HG03457 (cell line): ENCODE data around the gene CUL4A.

ENCODE experiments used
- ATAC-seq: cut with Tn5 transposase; IDR thresholded peaks from one replicate; pipeline ENCODE4 v1.9.1; 2021; ENCODE audit warnings: moderate number of reproducible peaks; ENCODE audit not compliant: unreplicated experiment

Gene CUL4A

GRCh38 chr13:113207890-113208420, 1.5 kb upstream of the CUL4A start:
- ATAC-seq, result peak; percentile 9

GRCh38 chr13:113208421-113209335, 735 bp upstream of the CUL4A start, which contains the start of gene PCID2:
PCID2 (minus strand) TSS chr13:113208669; CDS start chr13:113208634, 35 bp downstream.
- ATAC-seq, result peak; percentile 74

- peak; percentile 31 for ATAC-seq
These were observed 477 bp downstream of the CUL4A start for GRCh38 chr13:113209759-113210421.

- ATAC-seq, result no peak
These were observed 1.4 kb downstream of the CUL4A start for GRCh38 chr13:113210833-113211232.

GRCh38 chr13:113211774-113212173, 2.4 kb downstream of the CUL4A start:
- ATAC-seq, result no peak

- no peak for ATAC-seq
These were observed 7.0 kb downstream of the CUL4A start for GRCh38 chr13:113216254-113217048.

GRCh38 chr13:113218586-113218985, 9.2 kb downstream of the CUL4A start:
- ATAC-seq, result no peak

- no peak for ATAC-seq
These were observed 10.0 kb downstream of the CUL4A start for GRCh38 chr13:113219256-113219940.

GRCh38 chr13:113220141-113220598, 10.8 kb downstream of the CUL4A start:
- no peak for ATAC-seq

- ATAC-seq, result no peak
These were observed 11.5 kb downstream of the CUL4A start for GRCh38 chr13:113220877-113221276.

GRCh38 chr13:113223070-113223469, 13.7 kb downstream of the CUL4A start:
- ATAC-seq, result no peak

GRCh38 chr13:113224486-113224885, 15.1 kb downstream of the CUL4A start:
- no peak for ATAC-seq

- no peak for ATAC-seq
These were observed 16.1 kb downstream of the CUL4A start for GRCh38 chr13:113225515-113225914.

GRCh38 chr13:113226873-113227450, 17.5 kb downstream of the CUL4A start:
- ATAC-seq, result no peak

- no peak for ATAC-seq
These were observed 19.7 kb downstream of the CUL4A start for GRCh38 chr13:113229161-113229560.

GRCh38 chr13:113229791-113230190, 20.4 kb downstream of the CUL4A start:
- no peak for ATAC-seq

- no peak for ATAC-seq
These were observed 22.1 kb downstream of the CUL4A start for GRCh38 chr13:113231306-113232207.

- no peak for ATAC-seq
These were observed 23.0 kb downstream of the CUL4A start for GRCh38 chr13:113232208-113233003.
